Ovary (tissue), 3 donors: Measurements from ENCODE around the gene DENND6A.

Source experiments
- CTCF ChIP-seq, 3 donors: fragments of 450-650 bp in 2 of 3; fragments of 200-600 bp in 1 of 3; IDR thresholded peaks; one replicate each; pipeline versions ENCODE4 v1.5.1 to v1.8.0; 2016 to 2022; ENCODE audit warnings: antibody characterized with exemption in 3 of 3, mild to moderate bottlenecking in 1 of 3
- EP300 ChIP-seq: sonication (generic); formaldehyde crosslinking; IDR thresholded peaks from one replicate; pipeline ENCODE4 v1.6.1; 2017; ENCODE audit warnings: antibody characterized with exemption
- POLR2A ChIP-seq: fragments of 450-650 bp; IDR thresholded peaks from one replicate; pipeline ENCODE4 v1.6.1; 2017; ENCODE audit warnings: antibody characterized with exemption, mild to moderate bottlenecking, moderate library complexity
- donor health status: DM: no; HTN: no; CAD: no.

DNA sequence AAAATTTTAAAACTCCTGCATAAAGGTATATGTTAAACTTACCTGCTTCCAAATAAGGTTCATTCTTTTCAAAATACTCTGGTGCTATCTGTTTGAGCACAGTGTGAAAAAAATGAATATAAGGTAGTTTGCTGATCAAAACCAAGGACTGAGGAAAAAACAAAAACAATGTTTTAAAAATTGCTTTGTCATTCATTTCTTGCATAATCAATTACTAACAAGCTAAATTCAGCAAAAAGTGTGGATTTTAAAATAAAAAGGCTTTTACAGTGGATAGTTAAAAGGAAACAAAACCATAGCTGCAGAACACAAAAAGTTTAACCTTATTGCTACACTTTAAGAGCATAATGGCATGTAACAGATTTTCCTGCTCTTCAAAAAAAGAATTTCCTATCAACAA is 31.5 kb downstream of the DENND6A start:
- TF ChIP-seq CTCF (IDR thresholded peaks at IDR 0.05) (no peak), EP300 (no peak), POLR2A (no peak)
